ENCODE data around the gene JMJD1C. TPM values are rescaled to one million over a fixed set of nuclear protein-coding genes. Genes with fewer than 3 reads are reported as not detected.

The JMJD1C gene
- total RNA-seq, 1 donor from 2014 or later, result 68.7 TPM

GRCh38 chr10:63456437-63457210 is 9.2 kb downstream of the JMJD1C start:
- TF ChIP-seq CTCF (conservative IDR thresholded peaks at IDR 0.05), result no peak
- no peak for DNase-seq (ENCODE audit: low read depth, low spot score)
- no peaks in the 10 kb centered on the region for H3K27me3 Mint-ChIP-seq (ENCODE audit: low read depth)
- no peaks in the 10 kb centered on the region for H3K9me3 Mint-ChIP-seq
- H3K4me1 Mint-ChIP-seq, result peaks cover 16% of the 10 kb centered on the region
- no peak overlapping the region for H3K27ac Mint-ChIP-seq (ENCODE audit: unreplicated experiment)
- peaks cover 6% of the 10 kb centered on the region for H3K36me3 Mint-ChIP-seq (ENCODE audit: low read depth)
- no peak overlapping the region for H3K4me3 Mint-ChIP-seq

GRCh38 chr10:63455507-63455906 is 10.3 kb downstream of the JMJD1C start:
- no peak for DNase-seq (ENCODE audit: low read depth, low spot score)
- Mint-ChIP-seq H3K4me3 (no peak overlapping the region), H3K27me3 (ENCODE audit: low read depth) (no peaks in the 10 kb centered on the region), H3K27ac (ENCODE audit: unreplicated experiment) (no peak overlapping the region), H3K9me3 (no peaks in the 10 kb centered on the region), H3K36me3 (ENCODE audit: low read depth) (peaks cover 6% of the 10 kb centered on the region), H3K4me1 (peaks cover 16% of the 10 kb centered on the region)
- no peak for TF ChIP-seq CTCF (conservative IDR thresholded peaks at IDR 0.05)

DNA sequence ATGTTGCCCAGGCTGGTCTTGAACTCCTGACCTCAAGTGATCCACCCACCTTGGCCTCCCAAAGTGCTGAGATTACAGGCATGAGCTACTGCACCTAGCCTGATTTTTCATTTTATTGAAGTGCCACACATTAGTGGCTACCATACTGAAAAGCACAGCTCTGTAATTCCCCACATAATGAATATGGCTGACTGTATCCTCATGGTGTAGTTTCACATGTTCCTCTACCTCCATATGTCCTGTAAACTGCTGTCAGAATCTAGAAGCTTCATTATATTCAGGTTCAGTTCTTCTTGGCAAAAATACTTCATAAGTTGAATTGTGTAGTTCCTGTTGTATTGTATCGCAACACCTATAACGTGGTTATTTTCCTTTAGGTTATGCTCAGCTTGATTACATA is 11.1 kb downstream of the JMJD1C start:
- peaks cover 13% of the 10 kb centered on the region for H3K4me1 Mint-ChIP-seq
- H3K27ac Mint-ChIP-seq (ENCODE audit: unreplicated experiment), result no peak overlapping the region
- H3K36me3 Mint-ChIP-seq (ENCODE audit: low read depth), result peaks cover 6% of the 10 kb centered on the region
- no peak for DNase-seq (ENCODE audit: low read depth, low spot score)
- no peak for TF ChIP-seq CTCF (conservative IDR thresholded peaks at IDR 0.05)
- H3K9me3 Mint-ChIP-seq, result no peaks in the 10 kb centered on the region
- H3K27me3 Mint-ChIP-seq (ENCODE audit: low read depth), result no peaks in the 10 kb centered on the region
- no peak overlapping the region for H3K4me3 Mint-ChIP-seq

DNA sequence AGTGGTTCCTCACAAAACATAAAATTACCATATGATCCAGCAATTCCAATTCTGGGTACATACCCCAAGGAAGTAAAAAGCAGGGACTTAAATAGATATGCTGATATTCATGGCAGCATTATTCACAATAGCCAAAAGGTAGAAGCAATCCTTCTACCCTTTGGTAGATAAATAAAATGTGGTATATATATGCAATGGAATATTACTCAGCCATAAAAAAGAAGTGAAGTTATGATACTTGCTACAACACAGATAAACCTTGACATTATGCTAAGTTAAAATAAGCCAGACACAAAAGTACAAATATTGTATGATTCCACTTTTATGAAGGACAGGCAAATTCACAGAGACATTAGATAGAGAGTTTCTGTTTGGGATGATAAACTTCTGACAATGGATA is 13.3 kb downstream of the JMJD1C start:
- no peak overlapping the region for H3K27ac Mint-ChIP-seq (ENCODE audit: unreplicated experiment)
- no peak for DNase-seq (ENCODE audit: low read depth, low spot score)
- H3K27me3 Mint-ChIP-seq (ENCODE audit: low read depth), result no peaks in the 10 kb centered on the region
- peaks cover 13% of the 10 kb centered on the region for H3K4me1 Mint-ChIP-seq
- no peak overlapping the region for H3K4me3 Mint-ChIP-seq
- H3K9me3 Mint-ChIP-seq, result no peaks in the 10 kb centered on the region
- peaks cover 6% of the 10 kb centered on the region for H3K36me3 Mint-ChIP-seq (ENCODE audit: low read depth)
- TF ChIP-seq CTCF (conservative IDR thresholded peaks at IDR 0.05), result no peak

DNA sequence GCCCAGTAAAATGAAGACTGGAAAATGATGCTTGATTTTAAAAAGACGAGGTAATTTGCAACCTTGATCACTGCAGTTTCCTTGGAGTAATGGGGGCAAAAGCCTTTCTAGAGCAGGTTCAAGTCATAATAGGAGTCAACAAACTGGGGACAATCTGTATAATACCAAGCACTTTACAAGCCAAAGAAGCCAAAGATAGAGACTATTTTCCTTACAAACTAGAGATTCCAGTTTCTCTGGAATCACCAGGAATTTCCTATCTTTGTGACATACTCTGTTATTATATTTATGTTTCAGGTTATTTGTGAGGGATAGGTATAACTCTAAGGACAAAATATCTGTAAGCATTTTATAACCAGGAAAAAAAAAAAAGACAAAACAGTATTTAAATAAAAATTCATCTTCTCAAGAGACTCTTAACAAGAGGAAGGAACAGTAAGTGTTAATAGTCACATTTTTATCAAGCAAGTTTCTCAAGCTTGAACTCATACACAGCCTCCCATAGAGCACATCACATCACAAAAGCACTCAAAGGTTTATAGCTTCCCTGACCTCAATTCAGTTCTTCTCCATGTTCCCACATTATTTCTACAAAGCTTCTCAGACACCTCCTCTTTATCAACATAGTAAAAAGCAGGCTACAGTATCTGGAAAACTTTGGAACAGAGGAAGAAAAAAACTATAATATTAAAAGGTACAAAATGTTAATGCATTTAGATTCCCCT is 18.9 kb downstream of the JMJD1C start:
- TF ChIP-seq CTCF (conservative IDR thresholded peaks at IDR 0.05), result no peak
- H3K4me3 Mint-ChIP-seq, result no peak overlapping the region
- peaks cover 2% of the 10 kb centered on the region for H3K36me3 Mint-ChIP-seq (ENCODE audit: low read depth)
- peaks cover 14% of the 10 kb centered on the region for H3K4me1 Mint-ChIP-seq
- no peaks in the 10 kb centered on the region for H3K27me3 Mint-ChIP-seq (ENCODE audit: low read depth)
- no peak for DNase-seq (ENCODE audit: low read depth, low spot score)
- peaks cover 2% of the 10 kb centered on the region for H3K9me3 Mint-ChIP-seq
- no peak overlapping the region for H3K27ac Mint-ChIP-seq (ENCODE audit: unreplicated experiment)

Measured in neural crest cell (in vitro differentiated cells).